Measurements from ENCODE around the gene OLFML1. TPM values are rescaled to one million over a fixed set of nuclear protein-coding genes. Genes with fewer than 3 reads are reported as not detected.

OLFML1 gene
- total RNA-seq, 1 experiment from 2014 or later: not detected

- no peak for DNase-seq
- H3K36me3 Mint-ChIP-seq (ENCODE audit: insufficient read depth, unreplicated experiment): no peaks in the 10 kb centered on the region
- intact Hi-C loops (cut with micrococcal nuclease; ENCODE audit: unreplicated experiment): no loop called here
- peaks cover 36% of the 10 kb centered on the region for H3K27me3 Mint-ChIP-seq (ENCODE audit: unreplicated experiment)
- H3K27ac Mint-ChIP-seq (ENCODE audit: unreplicated experiment): no peak overlapping the region
- no peak for TF ChIP-seq CTCF (IDR thresholded peaks at IDR 0.05; ENCODE audit: unreplicated experiment)
- H3K4me3 Mint-ChIP-seq (ENCODE audit: low read depth, unreplicated experiment): no peak overlapping the region
- H3K9me3 Mint-ChIP-seq (ENCODE audit: low read depth, unreplicated experiment): no peaks in the 10 kb centered on the region
- BruUV-seq (replicated peaks): no TSS peak
- no peaks in the 10 kb centered on the region for H3K4me1 Mint-ChIP-seq (ENCODE audit: low read depth, unreplicated experiment)
- CTCF ChIA-PET: no interaction called here
Measured at GRCh38 chr11:7506243-7506642, 20.9 kb downstream of the OLFML1 start.

GRCh38 chr11:7508087-7508486 is 22.8 kb downstream of the OLFML1 start:
- no peak overlapping the region for H3K27ac Mint-ChIP-seq (ENCODE audit: unreplicated experiment)
- peaks cover 36% of the 10 kb centered on the region for H3K27me3 Mint-ChIP-seq (ENCODE audit: unreplicated experiment)
- H3K9me3 Mint-ChIP-seq (ENCODE audit: low read depth, unreplicated experiment): no peaks in the 10 kb centered on the region
- CTCF ChIA-PET: no interaction called here
- no peak for DNase-seq
- no peak for TF ChIP-seq CTCF (IDR thresholded peaks at IDR 0.05; ENCODE audit: unreplicated experiment)
- no TSS peak for BruUV-seq (replicated peaks)
- intact Hi-C loops (cut with micrococcal nuclease; ENCODE audit: unreplicated experiment): no loop called here
- peaks cover under 1% of the 10 kb centered on the region for H3K36me3 Mint-ChIP-seq (ENCODE audit: insufficient read depth, unreplicated experiment)
- H3K4me3 Mint-ChIP-seq (ENCODE audit: low read depth, unreplicated experiment): no peak overlapping the region
- no peaks in the 10 kb centered on the region for H3K4me1 Mint-ChIP-seq (ENCODE audit: low read depth, unreplicated experiment)

- CTCF ChIA-PET: no interaction called here
- BruUV-seq (replicated peaks): no TSS peak
- H3K9me3 Mint-ChIP-seq (ENCODE audit: low read depth, unreplicated experiment): no peaks in the 10 kb centered on the region
- TF ChIP-seq CTCF (IDR thresholded peaks at IDR 0.05; ENCODE audit: unreplicated experiment): no peak
- no peaks in the 10 kb centered on the region for H3K4me1 Mint-ChIP-seq (ENCODE audit: low read depth, unreplicated experiment)
- peaks cover 11% of the 10 kb centered on the region for H3K36me3 Mint-ChIP-seq (ENCODE audit: insufficient read depth, unreplicated experiment)
- no peak for DNase-seq
- peaks cover 43% of the 10 kb centered on the region for H3K27me3 Mint-ChIP-seq (ENCODE audit: unreplicated experiment)
- no peak overlapping the region for H3K4me3 Mint-ChIP-seq (ENCODE audit: low read depth, unreplicated experiment)
- intact Hi-C loops (cut with micrococcal nuclease; ENCODE audit: unreplicated experiment): loop anchor here (5.0 kb wide), 1 partner anchor 157 kb away; no protein-coding TSS in a partner anchor
- no peak overlapping the region for H3K27ac Mint-ChIP-seq (ENCODE audit: unreplicated experiment)
Measured at GRCh38 chr11:7509966-7510365, 24.7 kb downstream of the OLFML1 start.

- DNase-seq: no peak
- CTCF ChIA-PET: interaction anchor here (2.5 kb wide), 1 partner anchor 146 kb away, joined by 13 read pairs; no protein-coding TSS in a partner anchor
- Mint-ChIP-seq H3K9me3 (ENCODE audit: low read depth, unreplicated experiment) (no peaks in the 10 kb centered on the region), H3K36me3 (ENCODE audit: insufficient read depth, unreplicated experiment) (peaks cover 11% of the 10 kb centered on the region), H3K27ac (ENCODE audit: unreplicated experiment) (no peak overlapping the region), H3K27me3 (ENCODE audit: unreplicated experiment) (peaks cover 45% of the 10 kb centered on the region), H3K4me3 (ENCODE audit: low read depth, unreplicated experiment) (no peak overlapping the region), H3K4me1 (ENCODE audit: low read depth, unreplicated experiment) (no peaks in the 10 kb centered on the region)
- no peak for TF ChIP-seq CTCF (IDR thresholded peaks at IDR 0.05; ENCODE audit: unreplicated experiment)
- intact Hi-C loops (cut with micrococcal nuclease; ENCODE audit: unreplicated experiment): loop anchor here (5.0 kb wide), 1 partner anchor 156 kb away; no protein-coding TSS in a partner anchor
- BruUV-seq (replicated peaks): no TSS peak
Measured at GRCh38 chr11:7511401-7511800, 26.1 kb downstream of the OLFML1 start.
